B cell (primary cell): ENCODE results near the gene SPAM1. TPM values are rescaled to one million over a fixed set of nuclear protein-coding genes. Genes with fewer than 3 reads are reported as not detected.

ENCODE experiments used
- ATAC-seq: fragments of 200-7000 bp; cut with Tn5 transposase; one replicate; pipeline ENCODE4 v1.10.0; 2021; ENCODE audit warnings: low read depth, mild to moderate bottlenecking, moderate number of reproducible peaks, moderate library complexity
- CTCF ChIA-PET: fragments of 350-600 bp; sonication (Branson Sonifier 250); formaldehyde crosslinking; loops from one replicate; lab custom pipeline; 2021; ENCODE audit warnings: antibody characterized with exemption, inconsistent platforms; lab: Charles Lee
- POLR2A ChIA-PET: fragments of 350-600 bp; sonication (Branson Sonifier 250); formaldehyde crosslinking; loops from one replicate; lab custom pipeline; 2021; ENCODE audit warnings: antibody characterized with exemption; lab: Charles Lee
- DNase-seq: peaks from one replicate; pipeline ENCODE4 v3.0.0; 2013
- H2AFZ ChIP-seq: 2 replicates; pipeline ENCODE4 v1.6.1; 2012; ENCODE audit warnings: mild to moderate bottlenecking, low read depth, low read length; ENCODE audit not compliant: insufficient read depth, poor library complexity, severe bottlenecking
- H3K27ac ChIP-seq, 2 donors: 1 replicate in 1 of 2; 2 replicates in 1 of 2; pipeline ENCODE4 v1.5.1; 2012 to 2013; ENCODE audit warnings: low read length in 2 of 2, mild to moderate bottlenecking in 2 of 2, moderate library complexity in 1 of 2
- H3K27me3 ChIP-seq, 4 experiments: fragments of 200-600 bp in 1 of 4; sonication (generic) in 1 of 4; replicated peaks in 1 of 4; 1 replicate in 2 of 4; 2 replicates in 2 of 4; pipeline versions ENCODE4 v1.6.1 to v1.7.0; 2013 to 2016; ENCODE audit warnings: low read length in 3 of 4, mild to moderate bottlenecking in 2 of 4, mixed read lengths in 1 of 4, moderate library complexity in 1 of 4; ENCODE audit not compliant: insufficient read depth in 4 of 4, control insufficient read depth in 3 of 4; ENCODE audit errors: control extremely low read depth in 1 of 4
- H3K36me3 ChIP-seq, 2 experiments: replicated peaks in 1 of 2; 1 replicate in 1 of 2; 2 replicates in 1 of 2; pipeline versions ENCODE4 v1.6.1 to v1.7.1; 2013; ENCODE audit warnings: low read length in 1 of 2; ENCODE audit not compliant: insufficient read depth in 2 of 2, control insufficient read depth in 1 of 2; ENCODE audit errors: control extremely low read depth in 1 of 2, extremely low read depth in 1 of 2
- H3K4me1 ChIP-seq, 2 donors: fragments of 200-600 bp in 1 of 2; sonication (generic) in 1 of 2; 1 replicate in 1 of 2; 2 replicates in 1 of 2; pipeline versions ENCODE4 v1.5.1 to v1.6.1; 2013 to 2017; ENCODE audit warnings: low read length in 2 of 2; ENCODE audit not compliant: control insufficient read depth in 2 of 2, insufficient read depth in 2 of 2
- H3K4me2 ChIP-seq: replicated peaks from 2 replicates; pipeline ENCODE3; 2012; ENCODE audit warnings: mild to moderate bottlenecking, low read depth, low read length; ENCODE audit not compliant: poor library complexity, severe bottlenecking
- H3K4me3 ChIP-seq, 5 experiments: fragments of 200-600 bp in 1 of 5; sonication (generic) in 1 of 5; 1 replicate in 3 of 5; 2 replicates in 2 of 5; pipeline versions ENCODE4 v1.5.1 to v1.7.0; 2011 to 2016; ENCODE audit warnings: low read length in 4 of 5, mild to moderate bottlenecking in 4 of 5, low read depth in 2 of 5, control low read depth in 1 of 5, moderate library complexity in 1 of 5; ENCODE audit not compliant: insufficient read depth in 1 of 5; ENCODE audit errors: control extremely low read depth in 1 of 5, extremely low read depth in 1 of 5
- H3K79me2 ChIP-seq: fragments of 200-600 bp; sonication (generic); one replicate; pipeline ENCODE4 v1.6.0; 2016; ENCODE audit warnings: low read length; ENCODE audit not compliant: control insufficient read depth, insufficient read depth
- H3K9ac ChIP-seq: fragments of 200-600 bp; sonication (generic); 2 replicates; pipeline ENCODE4 v1.6.1; 2017; ENCODE audit warnings: mild to moderate bottlenecking, low read length, moderate library complexity
- H3K9me3 ChIP-seq, 3 donors: one replicate each; pipeline versions ENCODE4 v1.6.1 to v1.7.1; 2013; ENCODE audit warnings: low read length in 2 of 3; ENCODE audit not compliant: control insufficient read depth in 2 of 3, insufficient read depth in 1 of 3; ENCODE audit errors: control extremely low read depth in 1 of 3
- H4K20me1 ChIP-seq: 2 replicates; pipeline ENCODE4 v1.6.0; 2012; ENCODE audit warnings: mild to moderate bottlenecking, low read length; ENCODE audit not compliant: insufficient read depth, control insufficient read depth, poor library complexity, severe bottlenecking
- H3K27ac Mint-ChIP-seq: one replicate; pipeline ENCODE4 v1.8.0; 2021; ENCODE audit warnings: mixed read lengths
- H3K27me3 Mint-ChIP-seq: one replicate; pipeline ENCODE4 v1.8.0; 2021; ENCODE audit warnings: mixed read lengths
- H3K4me1 Mint-ChIP-seq: one replicate; pipeline ENCODE4 v1.8.0; 2021; ENCODE audit warnings: mixed read lengths
- H3K4me3 Mint-ChIP-seq: one replicate; pipeline ENCODE4 v1.8.0; 2021; ENCODE audit warnings: mixed read lengths
- H3K9me3 Mint-ChIP-seq: one replicate; pipeline ENCODE4 v1.8.0; 2022; ENCODE audit warnings: mixed read lengths; ENCODE audit not compliant: insufficient read depth
- EZH2 ChIP-seq: IDR thresholded peaks from 2 replicates; pipeline ENCODE4 v1.6.1; 2012; ENCODE audit warnings: borderline replicate concordance, low read depth, mild to moderate bottlenecking, moderate library complexity, low read length; ENCODE audit not compliant: insufficient read depth, poor library complexity, severe bottlenecking
- WGBS: methylation state at CpG from one replicate; pipeline ENCODE4 v1.1.5; 2013; ENCODE audit warnings: missing lambda C conversion rate; ENCODE audit not compliant: insufficient coverage; 5-methylcytosine and 5-hydroxymethylcytosine counted together
- intact Hi-C: fragments of 100-400 bp; cut with micrococcal nuclease; formaldehyde crosslinking; loops from one replicate; pipeline ENCODE4 v1.10.0; 2022
- polyA plus RNA-seq: library from polyadenylated mRNA; depleted of rRNA; stranded (reverse); fragments of >200 nt; gene quantifications from 2 replicates; pipeline ENCODE4 v1.2.3, GENCODE V29; 2012
- total RNA-seq, 2 donors: library from RNA; stranded (reverse); fragments of 120-200 nt in 1 of 2; gene quantifications; 1 replicate in 1 of 2; 2 replicates in 1 of 2; pipeline versions ENCODE4 v1.2.3 to v1.2.4, GENCODE V29; 2013 to 2022
- TF ChIP-seq, protein P1 (sequence below): fragments of 200-600 bp; IDR thresholded peaks from one replicate; pipeline ENCODE4 v1.8.0; 2022; ENCODE audit warnings: antibody characterized with exemption, mild to moderate bottlenecking

Gene SPAM1
- total and polyA plus RNA-seq, 2 donors (not counting 1 experiment from before 2014, with no cell fraction given) = 0.04 TPM; not detected in 1

GRCh38 chr7:123972045-123972444, 47.0 kb downstream of the SPAM1 start:
- ChIA-PET POLR2A (no interaction called here), CTCF (no interaction called here)
- Histone ChIP-seq H3K27ac (no peak overlapping the region), H3K36me3 (no peaks in the 10 kb centered on the region), H3K4me3 (no peak overlapping the region), H3K4me1 (no peaks in the 10 kb centered on the region), H2AFZ (no peak overlapping the region), H3K4me2 (no peak overlapping the region), H3K9ac (no peak overlapping the region), H3K79me2 (no peaks in the 10 kb centered on the region), H3K27me3 (no peaks in the 10 kb centered on the region), H3K9me3 (no peaks in the 10 kb centered on the region), H4K20me1 (no peaks in the 10 kb centered on the region)
- no peaks in the 10 kb centered on the region for H3K9me3 Mint-ChIP-seq
- no peak overlapping the region for H3K4me3 Mint-ChIP-seq
- H3K27ac Mint-ChIP-seq = no peak overlapping the region
- no CpG with 5 or more reads among the region's 1 CpG for WGBS
- ATAC-seq = no peak
- DNase-seq = no peak
- no peaks in the 10 kb centered on the region for H3K4me1 Mint-ChIP-seq
- no peaks in the 10 kb centered on the region for H3K27me3 Mint-ChIP-seq
- TF ChIP-seq, protein P1, sequence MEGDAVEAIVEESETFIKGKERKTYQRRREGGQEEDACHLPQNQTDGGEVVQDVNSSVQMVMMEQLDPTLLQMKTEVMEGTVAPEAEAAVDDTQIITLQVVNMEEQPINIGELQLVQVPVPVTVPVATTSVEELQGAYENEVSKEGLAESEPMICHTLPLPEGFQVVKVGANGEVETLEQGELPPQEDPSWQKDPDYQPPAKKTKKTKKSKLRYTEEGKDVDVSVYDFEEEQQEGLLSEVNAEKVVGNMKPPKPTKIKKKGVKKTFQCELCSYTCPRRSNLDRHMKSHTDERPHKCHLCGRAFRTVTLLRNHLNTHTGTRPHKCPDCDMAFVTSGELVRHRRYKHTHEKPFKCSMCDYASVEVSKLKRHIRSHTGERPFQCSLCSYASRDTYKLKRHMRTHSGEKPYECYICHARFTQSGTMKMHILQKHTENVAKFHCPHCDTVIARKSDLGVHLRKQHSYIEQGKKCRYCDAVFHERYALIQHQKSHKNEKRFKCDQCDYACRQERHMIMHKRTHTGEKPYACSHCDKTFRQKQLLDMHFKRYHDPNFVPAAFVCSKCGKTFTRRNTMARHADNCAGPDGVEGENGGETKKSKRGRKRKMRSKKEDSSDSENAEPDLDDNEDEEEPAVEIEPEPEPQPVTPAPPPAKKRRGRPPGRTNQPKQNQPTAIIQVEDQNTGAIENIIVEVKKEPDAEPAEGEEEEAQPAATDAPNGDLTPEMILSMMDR = no peak
- TF ChIP-seq EZH2 = no peak
- intact Hi-C loops = no loop called here

DNA sequence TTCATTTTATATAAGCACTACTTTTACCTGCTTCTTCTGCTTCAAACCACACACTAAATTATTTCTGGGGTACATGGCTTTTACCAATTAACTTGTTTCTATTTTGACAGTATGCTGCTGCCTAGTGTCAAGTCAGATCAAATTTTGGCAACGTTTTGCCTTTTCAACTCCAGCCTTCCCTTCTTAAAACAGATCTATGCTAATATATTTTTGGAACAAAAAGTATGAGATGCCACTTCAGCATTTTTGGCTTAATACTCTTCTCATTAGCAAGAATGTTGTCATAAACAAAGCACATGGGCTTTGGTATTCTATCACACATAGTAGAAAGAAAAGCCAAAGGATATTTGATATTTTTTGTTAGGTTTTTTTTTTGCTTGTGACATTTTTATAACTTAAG, 47.8 kb downstream of the SPAM1 start:
- Histone ChIP-seq H3K4me3 (no peak overlapping the region), H4K20me1 (no peaks in the 10 kb centered on the region), H3K9me3 (no peaks in the 10 kb centered on the region), H3K9ac (no peak overlapping the region), H3K36me3 (no peaks in the 10 kb centered on the region), H3K4me1 (no peaks in the 10 kb centered on the region), H3K27me3 (no peaks in the 10 kb centered on the region), H2AFZ (no peak overlapping the region), H3K79me2 (no peaks in the 10 kb centered on the region), H3K4me2 (no peak overlapping the region), H3K27ac (no peak overlapping the region)
- H3K4me1 Mint-ChIP-seq = no peaks in the 10 kb centered on the region
- no peaks in the 10 kb centered on the region for H3K9me3 Mint-ChIP-seq
- H3K27me3 Mint-ChIP-seq = no peaks in the 10 kb centered on the region
- H3K27ac Mint-ChIP-seq = no peak overlapping the region
- DNase-seq = no peak
- ChIA-PET POLR2A (no interaction called here), CTCF (no interaction called here)
- WGBS = no CpG with 5 or more reads among the region's 1 CpG
- intact Hi-C loops = no loop called here
- TF ChIP-seq, protein P1 = no peak
- no peak for TF ChIP-seq EZH2
- no peak overlapping the region for H3K4me3 Mint-ChIP-seq
- no peak for ATAC-seq
